HG03432 (cell line): Measurements from ENCODE around the gene SEBOX.

ENCODE experiments used
- ATAC-seq: cut with Tn5 transposase; IDR thresholded peaks from one replicate; pipeline ENCODE4 v1.9.1; 2021; ENCODE audit warnings: mild to moderate bottlenecking, moderate library complexity; ENCODE audit not compliant: unreplicated experiment

SEBOX gene

DNA sequence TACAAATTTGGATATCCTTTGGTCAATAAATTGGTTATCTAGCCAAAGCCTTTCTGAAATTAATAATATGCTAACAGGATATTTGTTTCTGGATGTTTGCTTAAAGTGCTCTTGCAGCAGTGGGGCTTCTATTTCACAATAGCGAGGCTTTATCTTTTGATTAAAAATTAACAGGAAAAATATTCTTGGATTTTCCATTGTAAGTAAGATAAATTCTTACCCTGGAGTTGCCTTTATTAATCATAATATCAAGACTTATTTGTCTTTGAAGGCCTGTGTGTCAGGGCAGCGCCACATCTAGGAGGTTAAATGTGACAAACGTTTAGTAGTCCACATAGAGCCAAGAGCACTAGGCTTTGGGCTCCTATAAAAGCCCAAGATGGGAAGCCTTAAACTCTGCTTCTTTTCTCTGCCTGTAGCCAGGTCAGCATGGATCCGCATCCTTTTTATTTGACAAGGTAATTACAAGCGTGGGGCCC is 40.7 kb downstream of the SEBOX start:
- ATAC-seq: no peak

DNA sequence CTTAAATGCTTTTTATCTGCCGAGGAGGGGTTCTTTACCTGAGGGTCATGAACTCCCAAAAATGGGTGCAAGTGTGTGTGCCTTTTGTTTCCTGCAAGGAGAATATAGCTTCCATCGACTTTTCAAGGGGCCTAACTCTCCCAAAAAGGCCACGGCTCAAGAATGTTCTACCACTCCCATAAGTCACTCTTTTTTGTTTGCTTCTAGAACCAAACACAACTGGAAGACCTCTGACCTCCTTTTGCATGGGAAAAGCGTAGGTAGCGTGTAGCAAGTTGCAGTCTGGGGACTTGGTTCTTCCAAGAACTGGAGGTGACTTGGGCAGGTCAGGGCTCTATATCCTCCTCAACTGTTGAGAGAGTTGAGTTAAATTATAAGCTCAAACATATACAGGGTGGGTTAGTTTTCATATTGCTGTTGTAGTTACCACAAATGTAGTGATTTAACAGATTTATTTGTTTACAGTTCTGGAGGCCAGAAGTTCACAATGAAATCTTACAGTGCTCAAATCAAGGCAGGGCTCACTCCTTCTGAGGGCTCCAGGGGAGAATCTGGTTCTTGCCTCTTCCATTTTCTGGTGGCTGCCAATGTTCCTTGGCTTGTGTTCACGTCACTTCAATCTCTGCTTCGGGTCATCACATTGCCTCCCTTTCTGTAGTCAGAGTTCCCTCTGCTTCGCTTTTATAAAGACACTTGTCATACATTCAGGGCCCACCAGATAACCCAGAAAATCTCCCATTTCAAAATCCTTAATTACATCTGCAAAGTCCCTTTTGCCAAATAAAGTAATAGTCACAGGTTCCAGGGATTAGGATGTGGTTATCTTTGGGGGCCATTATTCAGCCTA is 44.6 kb downstream of the SEBOX start:
- no peak for ATAC-seq

DNA sequence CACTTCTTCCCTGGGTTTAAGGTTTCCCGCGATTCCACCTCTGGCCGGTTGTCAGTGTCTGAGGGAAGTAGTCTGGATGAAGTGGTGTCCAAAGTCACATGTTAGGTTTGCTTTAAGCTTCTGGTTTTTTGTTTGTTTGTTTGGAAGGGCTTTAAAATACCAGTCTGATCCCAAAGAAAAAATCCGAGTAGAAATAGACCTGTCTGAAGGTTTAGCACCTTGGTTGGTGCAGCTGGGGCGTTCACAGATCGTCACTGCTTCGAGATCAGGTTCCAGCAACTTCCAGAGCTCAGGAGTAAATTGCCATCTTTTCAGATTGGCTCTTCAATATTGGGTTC is 45.4 kb downstream of the SEBOX start:
- no peak for ATAC-seq

DNA sequence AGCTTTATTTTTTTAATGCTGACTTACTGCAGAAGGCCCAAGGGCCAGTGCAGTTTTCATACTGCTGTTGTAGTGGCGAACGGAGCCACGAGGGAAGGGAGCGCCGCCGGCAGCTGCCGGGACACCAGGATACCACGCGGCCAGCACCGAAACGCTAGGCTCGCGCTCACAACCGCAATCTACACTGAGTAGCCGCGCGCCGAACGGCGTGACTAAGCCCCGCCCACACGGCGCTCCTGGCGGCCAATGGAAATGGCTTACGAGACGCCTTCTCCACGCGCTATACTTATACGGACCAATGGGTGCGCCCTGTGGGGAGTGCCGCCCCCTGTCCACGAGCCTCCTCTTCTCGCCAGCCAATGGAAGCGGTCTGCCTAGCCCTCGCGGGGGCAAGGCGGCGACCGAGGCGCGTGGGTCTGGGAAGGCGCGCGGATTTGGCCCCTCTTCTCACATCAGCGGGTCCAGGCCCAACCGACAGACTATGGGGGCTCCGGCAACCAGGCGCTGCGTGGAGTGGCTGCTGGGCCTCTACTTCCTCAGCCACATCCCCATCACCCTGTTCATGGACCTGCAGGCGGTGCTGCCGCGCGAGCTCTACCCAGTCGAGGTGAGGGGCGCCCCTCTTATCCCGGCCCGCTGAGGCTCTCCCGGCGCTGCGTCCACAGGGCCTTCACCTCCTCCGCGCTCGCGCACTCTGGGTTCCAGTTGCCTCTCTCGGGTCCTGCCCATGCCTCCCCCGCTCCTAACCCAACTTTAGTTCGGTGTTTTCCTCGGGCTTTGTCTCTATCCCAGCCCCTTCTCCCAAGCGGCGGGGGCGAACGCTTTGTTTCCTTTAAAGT is 46.0 kb downstream of the SEBOX start, which contains the start of gene TMEM97:
TSS of gene TMEM97 (plus strand) at position 442 of the 839 bp plus-strand sequence. CDS start at position 482, 40 bp downstream.
- peak; percentile 93 for ATAC-seq

DNA sequence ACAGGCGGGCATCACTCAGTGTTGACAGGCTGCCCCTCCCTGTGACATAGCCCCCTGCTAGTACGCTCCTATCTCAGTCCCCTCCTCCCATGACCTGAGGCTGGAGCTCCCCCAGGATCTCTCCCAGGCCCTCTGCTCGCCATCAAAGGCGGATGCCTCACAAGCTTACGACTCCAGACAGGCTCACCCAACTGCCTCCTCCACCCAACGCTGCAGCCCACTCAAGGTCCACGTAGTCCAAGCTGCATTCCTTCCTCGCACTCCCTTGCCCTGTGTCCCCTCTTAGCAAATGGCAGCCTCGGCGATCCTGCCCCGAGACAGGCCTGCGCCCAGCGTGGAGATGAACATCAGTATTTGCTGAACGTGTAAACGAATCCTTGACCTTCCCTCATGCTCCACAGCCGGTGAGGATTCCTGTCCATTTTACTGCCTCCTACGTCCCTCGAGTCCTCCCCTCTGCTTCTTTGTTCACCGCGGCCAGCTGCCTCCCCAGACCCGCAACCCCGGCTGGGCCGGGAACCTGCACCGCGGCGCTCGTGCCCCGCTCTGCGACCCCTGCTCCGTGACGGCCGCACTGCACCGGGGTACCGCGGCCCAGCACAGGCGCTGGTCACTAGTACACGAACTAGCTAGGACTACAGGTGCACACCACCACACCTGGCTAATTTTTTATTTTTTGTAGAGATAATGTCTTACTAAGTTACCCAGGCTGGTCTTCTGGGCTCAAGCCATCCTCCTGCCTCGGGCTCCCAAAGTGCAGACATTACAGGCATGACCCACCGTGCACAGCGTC is 46.8 kb downstream of the SEBOX start:
- ATAC-seq: peak; percentile 5

DNA sequence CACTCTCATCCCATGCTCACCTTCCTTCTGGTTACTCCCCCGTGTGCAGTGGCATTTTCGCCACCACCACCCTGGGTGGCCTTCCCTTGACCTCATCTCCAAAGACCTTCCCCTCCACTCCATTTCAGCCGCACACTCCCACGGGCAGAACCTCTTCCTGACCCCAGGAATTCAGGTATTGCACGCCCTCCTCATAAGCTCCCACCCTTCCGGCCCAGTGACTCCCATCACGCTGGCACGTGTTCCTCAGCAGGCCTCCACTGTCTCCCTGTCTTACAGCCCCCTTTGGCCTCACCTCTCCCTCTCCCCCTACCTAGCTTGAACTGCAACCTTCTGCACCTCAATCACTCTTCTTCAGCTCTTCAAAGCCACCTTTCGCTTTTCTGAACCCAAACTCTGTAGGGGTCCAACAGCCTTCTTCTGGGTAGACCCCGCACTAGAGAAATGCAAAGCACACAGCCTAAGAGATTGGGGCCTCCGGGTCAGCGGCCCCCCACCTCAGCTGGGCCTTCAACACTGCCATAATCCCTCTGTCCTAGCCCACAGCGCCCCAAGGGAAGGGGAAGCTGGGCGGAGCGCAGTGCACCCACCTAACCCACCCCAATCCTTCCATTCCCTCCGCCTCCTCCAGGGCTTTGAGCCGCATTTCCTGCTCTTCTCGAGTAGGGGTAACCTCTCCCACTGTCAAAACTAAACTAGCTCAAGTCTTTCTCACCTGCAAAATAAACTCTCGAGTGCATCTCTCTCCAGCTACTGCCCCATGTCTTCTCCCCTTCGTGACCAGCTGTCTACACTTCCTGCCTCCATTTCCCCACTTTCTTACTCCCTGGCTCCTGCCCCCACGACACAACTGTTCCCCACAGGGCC is 47.7 kb downstream of the SEBOX start:
- no peak for ATAC-seq

DNA sequence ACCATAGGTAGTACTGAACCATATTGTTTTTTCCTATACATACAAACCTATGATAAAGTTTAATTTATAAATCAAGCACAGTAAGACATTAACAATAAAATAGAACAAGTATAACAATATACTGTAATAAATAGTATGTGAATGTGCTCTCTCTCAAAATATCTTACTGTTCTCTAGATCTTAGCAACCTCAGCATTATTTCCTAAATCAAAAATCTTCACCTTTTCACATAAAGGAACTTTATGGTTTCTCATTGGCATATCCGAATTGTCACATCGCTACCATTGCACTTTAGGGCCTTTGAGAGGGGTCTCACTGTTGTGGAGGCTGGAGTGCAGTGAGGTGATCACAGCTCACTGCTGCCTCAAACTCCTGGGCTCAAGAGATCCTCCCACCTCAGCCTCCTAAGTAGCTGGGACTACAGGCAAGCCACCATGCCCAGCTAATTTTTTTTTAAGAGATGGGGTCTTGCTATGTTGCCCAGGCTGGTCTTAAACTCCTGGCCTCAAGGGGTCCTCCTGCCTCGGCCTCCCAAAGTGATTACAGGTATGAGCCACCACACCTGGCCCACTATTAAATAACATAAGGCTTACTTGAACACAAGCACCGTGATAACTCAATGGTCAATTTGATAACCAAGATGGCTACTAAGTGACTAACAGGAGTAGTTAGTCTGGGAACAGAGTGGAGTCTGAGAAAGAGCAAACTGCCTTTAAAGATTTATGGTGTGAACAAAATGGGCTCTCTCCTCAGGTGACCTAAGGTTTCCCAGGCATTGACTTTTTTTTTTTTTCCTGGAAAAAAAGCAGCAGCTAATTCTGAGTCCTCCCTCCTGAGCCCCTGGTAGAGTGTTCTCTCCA is 48.9 kb downstream of the SEBOX start:
- ATAC-seq: no peak

DNA sequence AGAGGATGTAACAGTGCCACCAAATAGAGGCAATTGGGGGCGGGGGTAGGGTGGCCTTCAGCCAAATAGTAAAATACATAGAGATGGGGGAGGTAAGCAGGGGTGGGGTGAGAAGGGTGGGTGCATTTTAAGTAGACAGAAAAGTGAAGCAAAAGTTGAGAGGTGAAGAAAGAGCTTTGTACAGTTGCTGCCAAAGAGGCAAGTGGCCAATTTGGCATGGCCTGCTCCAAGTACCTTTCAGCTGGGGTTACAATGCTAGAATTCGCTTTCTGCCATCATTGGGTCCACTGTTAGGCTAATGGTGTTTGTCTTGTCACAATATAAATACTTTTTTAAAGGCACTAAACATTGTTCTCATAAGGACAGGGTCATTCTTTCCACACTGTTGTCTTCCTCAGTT is 51.2 kb downstream of the SEBOX start:
- ATAC-seq: no peak
